HEK293T (cell line): Measurements from ENCODE around the gene SCARB1.

Experiments
- CTCF ChIA-PET: fragments of 350-600 bp; formaldehyde crosslinking; extraction: SDS; loops from one replicate; lab custom pipeline; 2021; ENCODE audit warnings: antibody characterized with exemption, inconsistent platforms; lab: Yijun Ruan, JAX
- POLR2A ChIA-PET: fragments of 350-600 bp; formaldehyde crosslinking; extraction: SDS; loops from one replicate; lab custom pipeline; 2020; ENCODE audit warnings: antibody characterized with exemption, inconsistent platforms; lab: Yijun Ruan, JAX
- DNase-seq: peaks from one replicate; pipeline ENCODE4 v3.0.0; 2012; ENCODE audit warnings: mixed read lengths; ENCODE audit errors: extremely low spot score
- ARNT ChIP-seq: fragments of 450-650 bp; IDR thresholded peaks from 2 replicates; pipeline ENCODE4 v1.6.1; 2017; ENCODE audit warnings: mild to moderate bottlenecking
- BHLHE40 ChIP-seq: fragments of 450-650 bp; IDR thresholded peaks from 2 replicates; pipeline ENCODE4 v1.6.1; 2016; ENCODE audit warnings: mild to moderate bottlenecking, moderate library complexity, borderline replicate concordance
- CTBP1 ChIP-seq: fragments of 450-650 bp; IDR thresholded peaks from 2 replicates; pipeline ENCODE4 v1.6.1; 2016; ENCODE audit warnings: borderline replicate concordance
- ELF4 ChIP-seq: fragments of 450-650 bp; IDR thresholded peaks from 2 replicates; pipeline ENCODE4 v1.6.1; 2017; ENCODE audit warnings: antibody characterized with exemption
- FOXA1 ChIP-seq: fragments of 450-650 bp; IDR thresholded peaks from 2 replicates; pipeline ENCODE4 v1.6.1; 2016; ENCODE audit warnings: mild to moderate bottlenecking
- FOXK2 ChIP-seq: fragments of 450-650 bp; IDR thresholded peaks from 2 replicates; pipeline ENCODE4 v1.6.1; 2016; ENCODE audit warnings: mild to moderate bottlenecking
- FOXM1 ChIP-seq: fragments of 450-650 bp; IDR thresholded peaks from 2 replicates; pipeline ENCODE4 v1.6.1; 2017; ENCODE audit warnings: mild to moderate bottlenecking, borderline replicate concordance
- HDGF ChIP-seq: fragments of 450-650 bp; IDR thresholded peaks from 2 replicates; pipeline ENCODE4 v1.6.1; 2017; ENCODE audit warnings: antibody characterized with exemption, borderline replicate concordance
- L3MBTL2 ChIP-seq: fragments of 450-650 bp; conservative IDR thresholded peaks from 2 replicates; pipeline ENCODE4 v1.6.1; 2016; ENCODE audit warnings: mild to moderate bottlenecking
- LEF1 ChIP-seq: fragments of 450-650 bp; IDR thresholded peaks from 2 replicates; pipeline ENCODE4 v1.6.1; 2017; ENCODE audit warnings: mild to moderate bottlenecking, borderline replicate concordance
- NFRKB ChIP-seq: fragments of 450-650 bp; IDR thresholded peaks from 2 replicates; pipeline ENCODE4 v1.6.1; 2016; ENCODE audit warnings: mild to moderate bottlenecking, moderate library complexity
- PKNOX1 ChIP-seq: fragments of 450-650 bp; IDR thresholded peaks from 2 replicates; pipeline ENCODE4 v1.6.1; 2016
- SP1 ChIP-seq: fragments of 450-650 bp; IDR thresholded peaks from 2 replicates; pipeline ENCODE4 v1.6.1; 2017
- SUZ12 ChIP-seq: fragments of 450-650 bp; IDR thresholded peaks from 2 replicates; pipeline ENCODE4 v1.6.1; 2016; ENCODE audit warnings: mild to moderate bottlenecking
- TARDBP ChIP-seq: fragments of 450-650 bp; IDR thresholded peaks from 2 replicates; pipeline ENCODE4 v1.6.1; 2016
- ZNF384 ChIP-seq: fragments of 450-650 bp; IDR thresholded peaks from 2 replicates; pipeline ENCODE4 v1.6.1; 2016

SCARB1 gene

GRCh38 chr12:124849382-124849781 lies 14.3 kb downstream of the SCARB1 start:
- no peak for DNase-seq
- POLR2A ChIA-PET = no interaction called here
- CTCF ChIA-PET = no interaction called here
- TF ChIP-seq ARNT = no peak
- TF ChIP-seq BHLHE40 = no peak
- no peak for TF ChIP-seq ZNF384
- TF ChIP-seq SP1 = no peak
- no peak for TF ChIP-seq TARDBP
- no peak for TF ChIP-seq CTBP1
- TF ChIP-seq PKNOX1 = no peak
- no peak for TF ChIP-seq FOXA1
- no peak for TF ChIP-seq FOXK2
- TF ChIP-seq SUZ12 = no peak
- TF ChIP-seq LEF1 = no peak
- no peak for TF ChIP-seq HDGF
- TF ChIP-seq NFRKB = no peak
- no peak for TF ChIP-seq FOXM1
- TF ChIP-seq ELF4 = no peak
- TF ChIP-seq L3MBTL2 = no peak

- CTCF ChIA-PET = no interaction called here
- no peak for TF ChIP-seq HDGF
- no peak for TF ChIP-seq ARNT
- TF ChIP-seq FOXM1 = no peak
- TF ChIP-seq NFRKB = no peak
- no peak for TF ChIP-seq PKNOX1
- no peak for TF ChIP-seq FOXA1
- TF ChIP-seq L3MBTL2 = no peak
- no peak for TF ChIP-seq LEF1
- no peak for TF ChIP-seq FOXK2
- no peak for TF ChIP-seq BHLHE40
- TF ChIP-seq ZNF384 = no peak
- no peak for TF ChIP-seq TARDBP
- TF ChIP-seq CTBP1 = no peak
- TF ChIP-seq SP1 = no peak
- DNase-seq = no peak
- POLR2A ChIA-PET = no interaction called here
Measured at GRCh38 chr12:124848621-124849380, 14.9 kb downstream of the SCARB1 start.

- ChIA-PET CTCF (interaction anchor here (0.5 kb wide), 1 partner anchor 10 kb away, joined by 7 read pairs; no protein-coding TSS in a partner anchor), POLR2A (interaction anchor here (1.4 kb wide), 1 partner anchor 9 kb away, joined by 5 read pairs; no protein-coding TSS in a partner anchor)
Measured at GRCh38 chr12:124847113-124848074, 16.3 kb downstream of the SCARB1 start.

More at GRCh38 chr12:124847113-124848074, 16.3 kb downstream of the SCARB1 start:
- DNase-seq = no peak
- TF ChIP-seq ARNT = no peak
- no peak for TF ChIP-seq LEF1
- no peak for TF ChIP-seq FOXK2
- no peak for TF ChIP-seq SUZ12
- TF ChIP-seq ZNF384 = no peak
- TF ChIP-seq CTBP1 = no peak
- TF ChIP-seq PKNOX1 = no peak
- no peak for TF ChIP-seq TARDBP
- TF ChIP-seq HDGF = no peak
- no peak for TF ChIP-seq ELF4
- no peak for TF ChIP-seq SP1
- TF ChIP-seq NFRKB = no peak
- no peak for TF ChIP-seq BHLHE40
- no peak for TF ChIP-seq L3MBTL2
- no peak for TF ChIP-seq FOXA1
- TF ChIP-seq FOXM1 = no peak
